NCI-H2227 (cell line): ENCODE measurements around the gene TRIB2.

Source experiments
- DNase-seq: peaks from one replicate; lab custom pipeline; 2025; ENCODE audit not compliant: unreplicated experiment; lab: John Stamatoyannopoulos, UW

Gene TRIB2

DNA sequence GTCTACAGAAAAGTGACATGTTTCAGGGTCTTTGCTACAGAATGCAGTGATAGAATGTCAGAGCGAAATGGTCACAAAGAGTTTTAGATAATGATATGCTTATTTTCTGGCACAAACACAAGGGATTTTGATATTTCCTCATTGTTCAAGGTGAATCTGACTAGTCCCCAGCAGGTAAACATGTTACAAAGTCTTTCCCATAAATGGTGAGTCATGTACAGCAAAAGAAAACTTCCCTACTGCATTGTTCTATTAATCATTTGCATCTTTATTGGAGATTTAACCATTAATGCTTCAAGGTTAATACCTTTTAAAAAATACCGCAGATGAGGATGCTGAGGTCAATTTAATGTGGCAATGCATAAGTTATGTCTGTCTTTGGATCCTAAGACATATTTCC is 19.1 kb upstream of the TRIB2 start:
- no peak for DNase-seq

DNA sequence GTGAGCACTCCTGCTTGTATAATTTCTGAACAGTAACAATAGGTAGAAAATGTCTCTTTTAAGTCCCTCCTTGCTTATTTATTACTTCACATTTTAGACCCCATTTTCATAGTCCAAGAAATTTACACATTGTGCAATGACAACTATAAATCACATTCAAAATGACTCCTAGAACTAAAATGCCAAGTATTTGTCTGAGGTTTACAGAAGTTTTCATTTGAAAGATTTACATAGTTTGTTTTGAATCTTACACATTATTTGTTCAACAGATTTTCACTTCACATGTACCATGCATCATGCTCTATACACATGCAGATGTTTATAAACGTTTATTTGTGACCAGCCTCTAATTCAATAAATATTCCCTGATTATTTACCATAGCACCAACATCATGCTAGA is 15.7 kb upstream of the TRIB2 start:
- no peak for DNase-seq

DNA sequence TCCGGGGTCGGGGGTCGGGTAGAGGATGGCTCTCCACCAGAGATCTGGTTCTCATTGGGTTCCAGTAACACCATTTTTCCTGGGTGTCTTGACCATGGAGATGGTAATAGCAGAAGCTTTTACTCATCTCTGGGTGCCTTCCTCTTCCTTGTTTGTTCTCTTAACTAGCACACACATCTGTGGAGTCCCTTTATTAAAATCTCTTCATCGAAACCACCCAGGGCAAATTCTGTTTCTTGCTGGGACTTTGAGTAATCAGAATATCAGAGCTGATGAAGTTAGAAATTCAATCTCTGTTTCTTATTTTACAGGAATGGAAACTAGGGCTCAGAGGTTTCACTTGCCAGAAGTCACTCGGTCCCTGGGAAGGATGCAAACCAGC is 15.0 kb upstream of the TRIB2 start:
- no peak for DNase-seq

GRCh38 chr2:12702168-12703121 is 14.3 kb upstream of the TRIB2 start:
- DNase-seq, result no peak

GRCh38 chr2:12704378-12704777 is 12.4 kb upstream of the TRIB2 start:
- no peak for DNase-seq

GRCh38 chr2:12705230-12705629 is 11.5 kb upstream of the TRIB2 start:
- no peak for DNase-seq

GRCh38 chr2:12705742-12706141 is 11.0 kb upstream of the TRIB2 start:
- DNase-seq, result no peak

DNA sequence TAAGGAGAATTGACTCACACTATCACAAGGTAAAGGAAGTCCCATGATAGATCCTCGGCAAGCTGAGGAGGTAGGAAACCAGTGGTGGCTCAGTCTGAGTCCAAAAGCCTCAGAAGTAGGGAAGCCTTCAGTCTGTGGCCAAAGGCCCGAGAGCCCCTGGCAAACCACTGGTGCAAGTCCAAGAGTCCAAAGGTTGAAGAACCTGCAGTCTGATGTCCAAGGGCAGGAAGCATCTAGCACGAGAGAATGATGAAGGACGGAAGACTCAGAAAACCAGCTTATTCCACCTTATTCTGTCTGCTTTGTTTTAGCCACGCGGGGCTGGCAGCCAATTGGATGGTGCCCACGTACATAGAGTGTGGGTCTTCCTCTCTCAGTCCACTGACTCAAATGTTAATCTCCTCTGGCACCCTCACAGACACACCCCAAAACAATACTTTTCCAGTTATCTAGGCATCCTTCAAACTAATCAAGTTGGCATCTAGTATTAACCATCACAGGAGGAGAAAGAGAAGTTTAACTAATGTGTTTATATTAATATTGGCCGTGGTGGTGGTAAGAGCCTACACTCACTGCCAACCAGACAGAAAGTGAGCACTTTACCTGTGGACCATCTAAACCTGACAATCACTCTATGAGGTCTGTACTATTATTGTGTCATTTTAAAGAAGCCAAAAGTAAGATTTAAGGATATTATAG is 8.1 kb upstream of the TRIB2 start:
- no peak for DNase-seq

DNA sequence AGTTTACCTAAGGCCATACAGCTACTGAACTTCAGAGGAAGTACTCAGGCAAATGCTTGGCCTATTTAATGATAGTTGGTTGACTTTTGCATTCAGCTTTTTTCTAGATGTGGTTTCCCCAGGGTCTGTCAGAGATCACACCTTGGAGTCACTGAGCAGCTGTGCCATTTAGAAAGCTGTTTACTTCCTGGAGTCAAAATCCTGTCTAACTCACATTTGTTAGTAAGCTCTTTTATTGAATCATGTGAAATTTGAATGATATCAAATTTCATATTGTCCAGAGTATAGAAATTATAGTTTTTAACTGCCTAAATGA is 7.6 kb upstream of the TRIB2 start:
- DNase-seq, result no peak

- DNase-seq, result no peak
Measured at GRCh38 chr2:12710301-12710700, 6.4 kb upstream of the TRIB2 start.

GRCh38 chr2:12711339-12711738 is 5.4 kb upstream of the TRIB2 start:
- DNase-seq, result no peak

GRCh38 chr2:12712881-12713280 is 3.9 kb upstream of the TRIB2 start:
- no peak for DNase-seq

GRCh38 chr2:12714391-12715221 is 2.1 kb upstream of the TRIB2 start:
- no peak for DNase-seq

- DNase-seq, result no peak
Measured at GRCh38 chr2:12715258-12716031, 1.3 kb upstream of the TRIB2 start.

GRCh38 chr2:12716032-12716281 is 779 bp upstream of the TRIB2 start:
- peak; percentile 82 for DNase-seq

DNA sequence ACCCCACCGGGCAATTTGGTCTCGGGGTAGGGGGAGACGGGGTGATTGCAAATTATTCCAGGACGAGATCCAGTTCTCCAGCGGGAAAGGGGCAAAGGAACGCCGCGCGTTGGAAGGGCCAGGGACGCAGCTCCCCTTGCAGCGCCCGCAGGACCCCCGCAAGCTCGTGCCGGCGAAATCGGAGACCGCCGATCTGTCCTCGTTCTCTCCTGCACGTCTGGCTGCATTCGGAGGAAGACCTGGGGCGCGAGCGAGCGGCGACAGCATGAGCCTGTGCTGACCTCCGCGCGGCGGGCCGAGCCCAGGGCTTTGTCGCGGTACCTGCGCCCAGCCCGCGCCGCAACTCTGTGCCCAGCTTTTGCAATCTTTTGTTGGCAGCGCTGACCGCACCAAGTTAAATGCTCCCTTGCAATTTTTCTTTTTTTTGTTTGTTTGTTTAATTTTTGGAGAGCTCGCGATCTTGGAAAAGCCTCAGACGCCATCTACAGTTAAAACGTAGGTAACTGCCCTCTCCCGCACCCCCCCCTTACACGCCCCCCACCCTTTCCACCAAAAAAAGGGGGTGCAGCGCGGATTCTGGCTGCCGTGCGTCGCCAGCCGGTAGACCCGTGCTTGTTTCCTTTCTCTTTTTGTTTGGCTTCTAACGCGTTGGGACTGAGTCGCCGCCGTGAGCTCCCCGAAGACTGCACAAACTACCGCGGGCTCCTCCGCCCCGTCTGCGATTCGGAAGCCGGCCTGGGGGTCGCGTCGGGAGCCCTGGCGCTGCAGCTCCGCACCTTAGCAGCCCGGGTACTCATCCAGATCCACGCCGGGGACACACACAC is 667 bp downstream of the TRIB2 start:
- peak; percentile 77 for DNase-seq

- DNase-seq, result peak; percentile 56
Measured at GRCh38 chr2:12718015-12718671, 1.4 kb downstream of the TRIB2 start.

GRCh38 chr2:12718711-12719399 is 2.1 kb downstream of the TRIB2 start:
- peak; percentile 43 for DNase-seq
